CD8-positive, alpha-beta memory T cell (primary cell): ENCODE measurements around the gene BCL11B. TPM values are rescaled to one million over a fixed set of nuclear protein-coding genes. Genes with fewer than 3 reads are reported as not detected.
A peak's percentile ranks its signal among the peaks of the same experiment; 100 is the strongest.

ENCODE experiments used
- CTCF ChIA-PET: fragments of 350-600 bp; sonication (Branson Sonifier 250); formaldehyde crosslinking; loops from one replicate; lab custom pipeline; 2021; ENCODE audit warnings: antibody characterized with exemption; lab: Charles Lee
- POLR2A ChIA-PET: fragments of 350-600 bp; sonication (Branson Sonifier 250); formaldehyde crosslinking; loops from one replicate; lab custom pipeline; 2021; ENCODE audit warnings: antibody characterized with exemption; lab: Charles Lee
- DNase-seq, 5 donors: peaks; one replicate each; pipeline versions ENCODE4 v3.0.0 to v3.0.0-alpha.2; 2020 to 2022; ENCODE audit warnings: mixed read lengths in 1 of 5
- H3K27ac ChIP-seq: one replicate; pipeline ENCODE4 v1.7.0; 2013; ENCODE audit warnings: low read depth, mild to moderate bottlenecking, low read length, moderate library complexity
- H3K27me3 ChIP-seq: 2 replicates; pipeline ENCODE4 v1.7.0; 2013; ENCODE audit warnings: low read length, mild to moderate bottlenecking; ENCODE audit not compliant: insufficient read depth, poor library complexity, severe bottlenecking
- H3K36me3 ChIP-seq: 2 replicates; pipeline ENCODE4 v1.7.0; 2013; ENCODE audit warnings: mild to moderate bottlenecking, low read length, moderate library complexity; ENCODE audit not compliant: insufficient read depth
- H3K4me1 ChIP-seq: 2 replicates; pipeline ENCODE4 v1.7.0; 2013; ENCODE audit warnings: mild to moderate bottlenecking, low read length, moderate library complexity; ENCODE audit not compliant: insufficient read depth
- H3K4me3 ChIP-seq: 2 replicates; pipeline ENCODE4 v1.7.0; 2013; ENCODE audit warnings: mild to moderate bottlenecking, low read length
- H3K9me3 ChIP-seq: 2 replicates; pipeline ENCODE4 v1.7.0; 2013; ENCODE audit warnings: mild to moderate bottlenecking, low read length
- H3K27ac Mint-ChIP-seq, 8 donors: one replicate each; pipeline ENCODE4 v1.8.0; 2020 to 2021; ENCODE audit warnings: mixed read lengths in 8 of 8, mild to moderate bottlenecking in 6 of 8, inconsistent platforms in 3 of 8, moderate library complexity in 3 of 8
- H3K27me3 Mint-ChIP-seq, 2 donors: one replicate each; pipeline ENCODE4 v1.8.0; 2020 to 2021; ENCODE audit warnings: mixed read lengths in 2 of 2, mild to moderate bottlenecking in 1 of 2, moderate library complexity in 1 of 2
- H3K36me3 Mint-ChIP-seq, 3 donors: one replicate each; pipeline ENCODE4 v1.8.0; 2020 to 2021; ENCODE audit warnings: mixed read lengths in 3 of 3, inconsistent platforms in 1 of 3, mild to moderate bottlenecking in 1 of 3
- H3K4me1 Mint-ChIP-seq, 3 donors: one replicate each; pipeline ENCODE4 v1.8.0; 2020 to 2021; ENCODE audit warnings: mixed read lengths in 3 of 3, inconsistent platforms in 1 of 3, mild to moderate bottlenecking in 1 of 3
- H3K4me3 Mint-ChIP-seq, 7 donors: one replicate each; pipeline ENCODE4 v1.8.0; 2020 to 2021; ENCODE audit warnings: mixed read lengths in 7 of 7, mild to moderate bottlenecking in 6 of 7, moderate library complexity in 4 of 7, inconsistent platforms in 2 of 7
- H3K9me3 Mint-ChIP-seq, 5 donors: one replicate each; pipeline ENCODE4 v1.8.0; 2020 to 2022; ENCODE audit warnings: mixed read lengths in 5 of 5, mild to moderate bottlenecking in 3 of 5, moderate library complexity in 2 of 5, inconsistent platforms in 1 of 5
- polyA plus RNA-seq: library from polyadenylated mRNA; unstranded; fragments of 300-500 nt; fragmentation: Illumina TruSeq; gene quantifications from one replicate; pipeline ENCODE4 v1.2.3, GENCODE V29; 2021
- total RNA-seq, 2 experiments: library from RNA; stranded (reverse); gene quantifications; one replicate each; pipeline ENCODE4 v1.2.3, GENCODE V29; 2021

BCL11B gene
- total and polyA plus RNA-seq, 3 experiments from 2014 or later, result 9.7 to 42.5 (median 42.0) TPM

DNA sequence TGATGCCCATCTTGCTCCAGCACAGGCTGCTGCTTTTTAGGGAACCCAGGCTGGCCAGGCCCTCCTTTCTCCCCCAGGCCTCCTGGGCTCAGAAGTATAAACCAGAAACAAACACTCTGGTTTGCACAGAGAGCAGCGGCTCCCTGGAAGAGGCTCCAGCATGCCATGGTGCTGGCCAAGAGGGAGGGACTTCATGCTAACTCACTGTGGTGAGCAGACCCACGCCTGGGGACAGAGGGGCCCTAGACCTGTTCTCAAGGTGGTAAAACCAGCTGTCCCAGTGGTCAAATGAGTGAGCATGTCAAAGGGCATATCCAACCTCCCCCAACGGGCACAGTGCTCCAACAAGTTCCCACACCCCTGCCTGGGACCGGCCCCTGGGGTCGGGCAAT is 15.5 kb downstream of the BCL11B start:
- POLR2A ChIA-PET, result interaction anchor here (0.9 to 6.0 kb wide), 6 partner anchors 9 to 24 kb away, joined by 3 to 53 read pairs (median 4); partner anchors contain the start of gene BCL11B
- peaks cover 98% of the 10 kb centered on the region for H3K4me1 ChIP-seq

DNA sequence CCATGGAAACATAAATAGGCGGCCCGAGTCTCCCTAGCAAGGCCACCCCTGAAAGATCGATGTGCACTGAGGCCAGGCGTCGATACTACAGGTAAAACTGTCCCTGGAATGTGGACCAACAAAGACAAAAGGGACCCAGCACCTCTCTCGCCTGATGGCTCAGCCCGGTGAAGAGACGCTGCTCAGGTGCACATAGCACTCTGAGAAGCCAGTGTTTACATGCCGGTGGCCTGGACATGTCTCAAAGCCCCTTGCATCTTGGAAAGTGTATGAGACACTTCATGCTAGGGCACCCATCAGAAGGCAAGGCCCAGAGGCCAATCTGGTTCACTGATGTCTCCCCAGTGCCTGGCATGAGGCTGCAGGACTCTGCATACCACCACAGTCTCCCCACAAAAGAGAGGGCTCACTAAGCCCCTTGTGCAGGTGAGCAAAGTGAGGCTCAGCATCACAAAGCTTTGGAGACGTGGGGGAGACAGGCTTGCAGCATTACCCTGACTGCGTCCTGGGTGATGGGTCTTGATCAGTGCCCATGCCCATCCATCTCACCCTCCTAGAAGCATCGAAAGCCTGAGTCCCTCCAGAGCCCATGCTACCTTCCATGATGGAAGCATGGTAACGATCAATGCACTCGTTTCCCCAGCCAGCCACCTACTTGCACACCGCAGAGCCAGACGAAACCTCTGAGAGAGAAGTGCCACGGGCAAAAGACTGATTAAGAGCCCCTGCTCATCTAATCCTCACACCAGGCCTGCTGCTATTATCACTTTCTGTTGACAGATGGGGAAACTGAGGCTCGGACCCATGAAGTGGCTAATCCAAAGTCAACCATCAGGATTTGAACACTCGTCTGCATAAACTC is 16.1 kb downstream of the BCL11B start:
- Histone ChIP-seq H3K4me3 (peak overlapping the region; percentile 45), H3K27ac (peak overlapping the region; percentile 89), H3K9me3 (no peaks in the 10 kb centered on the region), H3K4me1 (peaks cover 98% of the 10 kb centered on the region), H3K27me3 (no peaks in the 10 kb centered on the region), H3K36me3 (peaks cover 66% of the 10 kb centered on the region)
- peak overlapping the region; percentile 77 to 100 (median 99) for H3K4me3 Mint-ChIP-seq
- no peaks in the 10 kb centered on the region for H3K27me3 Mint-ChIP-seq
- POLR2A ChIA-PET, result interaction anchor here (0.6 to 6.0 kb wide), 8 partner anchors 9 to 61 kb away, joined by 3 to 53 read pairs (median 8); no protein-coding TSS in a partner anchor
- peak in 3 of 5 donors; percentile 12 to 46 (median 28) for DNase-seq
- H3K9me3 Mint-ChIP-seq, result no peaks in the 10 kb centered on the region
- peaks cover 4 to 92% (median 29%) of the 10 kb centered on the region in 3 donors for H3K36me3 Mint-ChIP-seq
- CTCF ChIA-PET, result interaction anchor here (1.3 to 3.6 kb wide), 4 partner anchors 10 to 30 kb away, joined by 4 to 26 read pairs (median 11); no protein-coding TSS in a partner anchor
- peak overlapping the region; percentile 92 to 100 (median 100) for H3K27ac Mint-ChIP-seq
- H3K4me1 Mint-ChIP-seq, result peaks cover 96 to 100% (median 100%) of the 10 kb centered on the region in 3 donors

More for the DNA sequence above, 15.5 kb downstream of the BCL11B start:
- CTCF ChIA-PET, result interaction anchor here (0.7 to 1.9 kb wide), 6 partner anchors 8 to 30 kb away, joined by 3 to 9 read pairs (median 4); no protein-coding TSS in a partner anchor
- Mint-ChIP-seq H3K4me3 (peak overlapping the region; percentile 77 to 100 (median 99)), H3K27ac (peak overlapping the region; percentile 92 to 100 (median 100)), H3K4me1 (peaks cover 96 to 100% (median 100%) of the 10 kb centered on the region in 3 donors), H3K36me3 (peaks cover 3 to 91% (median 30%) of the 10 kb centered on the region in 3 donors), H3K9me3 (no peaks in the 10 kb centered on the region), H3K27me3 (no peaks in the 10 kb centered on the region)
- no peaks in the 10 kb centered on the region for H3K9me3 ChIP-seq
- peak overlapping the region; percentile 89 for H3K27ac ChIP-seq
- DNase-seq, result peak in 2 of 5 donors; percentile 17 to 29
- no peaks in the 10 kb centered on the region for H3K27me3 ChIP-seq
- peak overlapping the region; percentile 45 for H3K4me3 ChIP-seq
- peaks cover 59% of the 10 kb centered on the region for H3K36me3 ChIP-seq

DNA sequence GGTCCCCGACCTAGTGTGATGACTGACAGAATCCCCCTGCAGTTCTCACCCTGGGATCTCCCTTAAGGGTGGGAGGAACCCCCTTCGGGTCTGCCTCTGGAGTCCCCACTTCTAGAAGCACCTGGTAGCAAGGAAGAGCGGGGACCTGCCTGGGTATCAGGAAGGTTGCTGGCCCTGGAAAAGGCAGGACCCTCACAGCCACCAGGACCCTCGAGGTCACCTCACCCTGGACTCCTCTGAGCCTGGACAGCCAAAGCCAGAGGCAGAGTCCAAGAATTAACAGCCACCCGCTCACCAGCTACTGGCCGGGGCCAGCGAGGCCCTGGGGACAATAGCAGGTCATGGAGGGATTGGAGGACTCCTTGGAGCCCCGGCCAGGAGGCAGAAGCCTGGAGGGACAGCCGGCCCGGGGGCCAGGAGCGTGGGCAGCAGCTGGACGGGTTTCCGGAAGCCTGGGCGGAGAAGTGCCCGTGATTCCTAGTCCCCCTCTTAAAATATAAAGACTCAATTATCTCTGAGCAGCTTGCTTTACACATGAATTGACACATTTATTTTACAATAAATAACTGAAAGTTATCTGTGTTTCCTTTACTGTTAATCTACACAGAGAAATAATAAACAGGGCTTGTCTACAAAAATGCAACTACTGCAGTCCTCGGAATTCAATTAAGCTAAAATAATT is 17.5 kb downstream of the BCL11B start:
- peaks cover 4 to 91% (median 33%) of the 10 kb centered on the region in 3 donors for H3K36me3 Mint-ChIP-seq

DNA sequence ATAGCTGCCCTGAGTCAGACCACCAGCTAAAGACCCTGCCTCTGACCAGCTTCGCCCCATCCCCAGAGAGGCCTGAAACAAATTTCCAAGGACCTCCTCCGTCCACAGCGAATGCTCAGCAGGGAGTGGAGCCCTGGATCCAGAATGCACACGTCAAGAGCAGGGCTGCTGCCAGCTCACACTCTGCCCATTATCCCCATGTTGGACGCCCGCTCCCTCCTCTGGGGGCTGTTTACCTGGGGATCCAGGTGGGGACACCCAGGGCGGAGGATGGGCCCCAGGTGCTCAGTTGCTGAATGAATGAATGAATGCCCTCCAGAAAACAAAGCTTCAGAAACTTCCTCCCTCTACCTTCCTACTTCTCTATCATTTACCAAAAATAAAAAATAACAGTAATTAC is 18.1 kb downstream of the BCL11B start:
- no peaks in the 10 kb centered on the region for H3K27me3 Mint-ChIP-seq
- H3K9me3 Mint-ChIP-seq, result no peaks in the 10 kb centered on the region
- ChIA-PET POLR2A (interaction anchor here (1.1 to 6.0 kb wide), 8 partner anchors 8 to 64 kb away, joined by 3 to 53 read pairs (median 6); partner anchors contain the start of gene BCL11B), CTCF (interaction anchor here (1.0 to 3.6 kb wide), 10 partner anchors 9 to 1115 kb away, joined by 3 to 26 read pairs (median 3); no protein-coding TSS in a partner anchor)
- H3K27ac ChIP-seq, result peak overlapping the region; percentile 28
- peak overlapping the region; percentile 44 for H3K4me3 ChIP-seq
- H3K4me1 Mint-ChIP-seq, result peaks cover 93 to 99% (median 98%) of the 10 kb centered on the region in 3 donors
- no peaks in the 10 kb centered on the region for H3K27me3 ChIP-seq
- peak overlapping the region; percentile 84 to 99 (median 92) for H3K4me3 Mint-ChIP-seq
- peaks cover 76% of the 10 kb centered on the region for H3K36me3 ChIP-seq
- peaks cover 100% of the 10 kb centered on the region for H3K4me1 ChIP-seq
- peaks cover 4 to 91% (median 33%) of the 10 kb centered on the region in 3 donors for H3K36me3 Mint-ChIP-seq
- peak overlapping the region; percentile 95 to 100 (median 100) for H3K27ac Mint-ChIP-seq
- no peaks in the 10 kb centered on the region for H3K9me3 ChIP-seq
- peak in 1 of 5 donors; percentile 41 for DNase-seq

More for the DNA sequence above, 17.5 kb downstream of the BCL11B start:
- no peaks in the 10 kb centered on the region for H3K27me3 Mint-ChIP-seq
- H3K9me3 Mint-ChIP-seq, result no peaks in the 10 kb centered on the region
- H3K36me3 ChIP-seq, result peaks cover 72% of the 10 kb centered on the region
- POLR2A ChIA-PET, result interaction anchor here (0.5 to 6.0 kb wide), 12 partner anchors 7 to 69 kb away, joined by 3 to 53 read pairs (median 8); partner anchors contain the start of gene BCL11B
- peak overlapping the region; percentile 95 to 100 (median 100) for H3K27ac Mint-ChIP-seq
- peak overlapping the region; percentile 28 for H3K27ac ChIP-seq
- no peaks in the 10 kb centered on the region for H3K27me3 ChIP-seq
- H3K4me1 Mint-ChIP-seq, result peaks cover 93 to 99% (median 98%) of the 10 kb centered on the region in 3 donors
- peaks cover 98% of the 10 kb centered on the region for H3K4me1 ChIP-seq
- CTCF ChIA-PET, result interaction anchor here (1.0 to 3.6 kb wide), 11 partner anchors 9 to 1115 kb away, joined by 3 to 26 read pairs (median 3); no protein-coding TSS in a partner anchor
- H3K4me3 Mint-ChIP-seq, result peak overlapping the region; percentile 84 to 99 (median 92)
- peak overlapping the region; percentile 44 for H3K4me3 ChIP-seq
- H3K9me3 ChIP-seq, result no peaks in the 10 kb centered on the region
- DNase-seq, result peak in 1 of 5 donors; percentile 39

DNA sequence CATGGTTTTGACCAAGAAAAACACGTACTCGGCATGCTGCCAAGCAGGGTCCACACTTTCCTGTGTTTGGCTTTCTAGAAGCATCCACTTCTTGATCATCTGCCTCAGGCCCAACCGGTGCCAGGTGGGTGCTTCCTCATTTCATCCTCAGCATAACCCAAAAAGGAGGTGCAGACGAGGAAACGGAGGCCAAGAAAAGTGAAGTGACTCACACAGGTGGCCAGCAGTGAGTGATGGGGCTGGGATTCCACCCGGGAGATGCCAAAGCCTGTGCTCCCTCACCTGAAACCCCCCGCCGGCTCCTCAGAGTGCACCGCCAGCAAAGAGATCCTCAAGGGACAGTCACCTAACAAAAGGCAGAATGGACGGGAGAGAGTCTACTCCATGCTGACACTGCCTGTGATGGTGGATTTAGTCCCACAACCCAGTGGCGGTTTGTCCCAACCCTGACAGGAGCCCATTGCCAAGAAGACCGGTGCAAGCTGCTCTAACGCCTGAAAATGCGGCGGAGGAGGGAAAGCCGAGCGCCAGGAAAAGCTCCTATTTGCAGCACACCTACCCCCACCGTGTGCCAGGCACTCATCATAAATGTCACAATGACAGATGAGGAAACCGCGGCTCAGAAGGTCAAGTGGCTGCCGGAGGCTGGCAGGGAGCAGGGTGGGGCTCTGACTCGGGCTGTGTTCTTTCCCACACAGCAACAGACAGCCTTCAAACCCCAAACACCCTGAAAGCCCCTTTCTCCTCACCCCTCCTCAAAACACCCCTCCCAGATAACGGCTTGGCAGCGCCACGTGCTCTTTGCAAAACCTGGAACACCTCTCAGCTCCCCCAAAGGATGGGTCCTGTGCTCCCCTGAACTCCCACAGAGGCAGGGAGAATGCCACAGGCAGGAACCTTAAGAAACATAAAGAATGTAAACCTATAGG is 18.8 kb downstream of the BCL11B start:
- no peaks in the 10 kb centered on the region for H3K9me3 Mint-ChIP-seq
- ChIA-PET CTCF (interaction anchor here (1.0 to 25.1 kb wide), 9 partner anchors 8 to 1114 kb away, joined by 3 to 532 read pairs (median 5); partner anchors contain the start of gene BCL11B), POLR2A (interaction anchor here (0.5 to 6.0 kb wide), 10 partner anchors 9 to 64 kb away, joined by 3 to 53 read pairs (median 6); partner anchors contain the start of gene BCL11B)
- peak overlapping the region; percentile 95 to 100 (median 100) for H3K27ac Mint-ChIP-seq
- Histone ChIP-seq H3K9me3 (no peaks in the 10 kb centered on the region), H3K27ac (peak overlapping the region; percentile 28), H3K27me3 (no peaks in the 10 kb centered on the region), H3K4me3 (peak overlapping the region; percentile 44), H3K4me1 (peaks cover 100% of the 10 kb centered on the region), H3K36me3 (peaks cover 83% of the 10 kb centered on the region)
- H3K36me3 Mint-ChIP-seq, result peaks cover 4 to 91% (median 37%) of the 10 kb centered on the region in 3 donors
- H3K27me3 Mint-ChIP-seq, result no peaks in the 10 kb centered on the region
- DNase-seq, result peak in 3 of 5 donors; percentile 75 to 78 (median 75)
- H3K4me3 Mint-ChIP-seq, result peak overlapping the region; percentile 84 to 99 (median 92)
- H3K4me1 Mint-ChIP-seq, result peaks cover 93 to 99% (median 98%) of the 10 kb centered on the region in 3 donors

DNA sequence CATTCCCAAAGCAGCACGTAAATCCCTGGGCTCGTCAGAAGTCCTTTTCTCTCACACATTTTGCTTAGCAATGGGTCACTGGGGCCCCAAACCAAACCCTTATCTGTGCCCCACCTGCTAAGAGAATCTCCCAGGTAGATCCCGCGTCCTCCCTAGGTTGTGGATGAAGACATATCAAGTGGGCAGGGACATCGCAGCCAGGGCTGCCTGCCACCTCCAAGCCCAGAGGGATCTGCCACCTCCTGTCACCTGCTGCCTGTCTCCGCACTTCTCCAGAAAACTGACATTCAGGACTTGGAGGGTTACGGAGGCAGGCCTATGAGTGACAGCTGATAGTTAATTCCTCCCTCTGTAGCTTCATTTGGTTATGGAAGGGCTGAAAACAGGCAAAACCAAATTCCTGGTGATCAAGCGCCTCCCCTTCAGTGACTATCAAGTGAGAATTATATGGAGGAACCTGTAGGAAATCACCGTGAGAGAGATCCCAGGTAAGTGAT is 19.5 kb downstream of the BCL11B start:
- H3K4me1 ChIP-seq, result peaks cover 100% of the 10 kb centered on the region
- peak overlapping the region; percentile 28 for H3K27ac ChIP-seq
- Mint-ChIP-seq H3K9me3 (no peaks in the 10 kb centered on the region), H3K27me3 (no peaks in the 10 kb centered on the region), H3K4me1 (peaks cover 94 to 99% (median 98%) of the 10 kb centered on the region in 3 donors), H3K27ac (peak overlapping the region; percentile 95 to 100 (median 100)), H3K4me3 (peak overlapping the region; percentile 84 to 99 (median 92)), H3K36me3 (peaks cover 4 to 90% (median 35%) of the 10 kb centered on the region in 3 donors)
- H3K4me3 ChIP-seq, result peak overlapping the region; percentile 44
- CTCF ChIA-PET, result interaction anchor here (0.8 to 25.1 kb wide), 4 partner anchors 10 to 22 kb away, joined by 3 to 532 read pairs (median 10); partner anchors contain the start of gene BCL11B
- H3K36me3 ChIP-seq, result peaks cover 82% of the 10 kb centered on the region
- POLR2A ChIA-PET, result interaction anchor here (0.5 to 4.6 kb wide), 5 partner anchors 9 to 22 kb away, joined by 3 to 22 read pairs (median 8); no protein-coding TSS in a partner anchor
- no peak for DNase-seq
- H3K9me3 ChIP-seq, result no peaks in the 10 kb centered on the region
- H3K27me3 ChIP-seq, result no peaks in the 10 kb centered on the region
